Activated CD8-positive, alpha-beta memory T cell treated with anti-CD3 and anti-CD28 coated beads, Interleukin-2, amount 10 ng/mL, durations not matched to agents 7 days and 5 days (primary cell): ENCODE data around the gene CCNH. TPM values are rescaled to one million over a fixed set of nuclear protein-coding genes. Genes with fewer than 3 reads are reported as not detected.

ENCODE experiments used
- ATAC-seq: fragments of 150-1000 bp; cut with Tn5 transposase; one replicate; pipeline ENCODE4 v1.10.0; 2021; ENCODE audit warnings: moderate library complexity
- CTCF ChIA-PET: fragments of 350-600 bp; sonication (Branson Sonifier 250); formaldehyde crosslinking; loops from one replicate; lab custom pipeline; 2021; ENCODE audit warnings: antibody characterized with exemption; lab: Charles Lee
- DNase-seq: peaks from one replicate; pipeline ENCODE4 v3.0.0-alpha.2; 2020
- H3K27ac Mint-ChIP-seq: one replicate; pipeline ENCODE4 v1.8.0; 2021; ENCODE audit warnings: mild to moderate bottlenecking, mixed read lengths
- H3K27me3 Mint-ChIP-seq: one replicate; pipeline ENCODE4 v1.8.0; 2021; ENCODE audit warnings: mixed read lengths
- H3K36me3 Mint-ChIP-seq: one replicate; pipeline ENCODE4 v1.8.0; 2021; ENCODE audit warnings: mild to moderate bottlenecking, mixed read lengths
- H3K4me1 Mint-ChIP-seq: one replicate; pipeline ENCODE4 v1.8.0; 2021; ENCODE audit warnings: mixed read lengths
- H3K4me3 Mint-ChIP-seq: one replicate; pipeline ENCODE4 v1.8.0; 2021; ENCODE audit warnings: mild to moderate bottlenecking, moderate library complexity, mixed read lengths
- H3K9me3 Mint-ChIP-seq: one replicate; pipeline ENCODE4 v1.8.0; 2022; ENCODE audit warnings: low read depth, mixed read lengths
- total RNA-seq, 2 experiments: library from RNA; stranded (reverse); gene quantifications; one replicate each; pipeline ENCODE4 v1.2.3, GENCODE V29; 2021

CCNH gene
- total RNA-seq, 2 experiments from 2014 or later: 62.4 to 67.3 TPM

DNA sequence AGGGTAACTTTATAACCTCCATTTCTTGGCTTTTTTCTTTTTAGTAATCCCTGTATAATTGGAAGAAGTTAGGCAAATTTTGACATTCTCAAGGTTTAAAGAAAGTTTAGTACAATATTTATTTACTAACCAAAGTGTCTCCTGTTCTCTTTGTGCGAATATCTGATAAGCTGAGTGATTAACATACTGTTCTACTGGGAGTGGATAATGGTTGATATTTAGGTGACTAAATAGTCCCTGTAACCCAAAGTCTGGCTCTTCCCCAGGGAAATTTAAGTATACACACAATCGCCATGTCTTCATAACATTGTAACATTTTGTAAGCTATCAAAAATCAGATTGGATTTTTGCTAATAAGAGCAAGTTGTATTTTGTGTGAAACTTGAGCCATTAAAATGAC lies 40.0 kb downstream of the CCNH start:
- DNase-seq: no peak
- no peak overlapping the region for H3K27ac Mint-ChIP-seq
- H3K9me3 Mint-ChIP-seq: no peaks in the 10 kb centered on the region
- H3K4me1 Mint-ChIP-seq: no peaks in the 10 kb centered on the region
- H3K36me3 Mint-ChIP-seq: peaks cover 29% of the 10 kb centered on the region
- no peaks in the 10 kb centered on the region for H3K27me3 Mint-ChIP-seq
- no peak overlapping the region for H3K4me3 Mint-ChIP-seq
- ATAC-seq: no peak
- CTCF ChIA-PET: no interaction called here

DNA sequence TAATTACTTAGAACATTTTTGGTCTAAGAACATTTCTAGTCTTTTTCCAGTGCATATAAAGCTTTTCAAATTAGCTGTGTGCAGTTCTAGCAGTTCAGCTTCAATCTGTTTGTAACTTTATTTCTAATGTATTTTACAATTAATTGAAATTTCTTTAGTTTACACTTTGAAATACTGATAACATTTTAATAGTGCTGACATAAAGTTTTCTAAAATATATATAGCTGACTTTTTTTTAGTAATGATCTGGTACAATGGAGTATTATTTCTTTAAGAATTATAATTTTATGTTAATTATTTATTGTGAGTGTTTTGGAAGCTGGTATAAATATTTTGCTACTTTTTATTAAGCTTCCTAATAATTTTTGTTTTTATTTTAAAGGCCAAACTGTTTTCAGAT lies 43.3 kb downstream of the CCNH start:
- ATAC-seq: no peak
- H3K27me3 Mint-ChIP-seq: no peaks in the 10 kb centered on the region
- CTCF ChIA-PET: no interaction called here
- no peaks in the 10 kb centered on the region for H3K4me1 Mint-ChIP-seq
- no peak for DNase-seq
- no peak overlapping the region for H3K4me3 Mint-ChIP-seq
- H3K9me3 Mint-ChIP-seq: no peaks in the 10 kb centered on the region
- H3K36me3 Mint-ChIP-seq: peaks cover 26% of the 10 kb centered on the region
- H3K27ac Mint-ChIP-seq: no peak overlapping the region

DNA sequence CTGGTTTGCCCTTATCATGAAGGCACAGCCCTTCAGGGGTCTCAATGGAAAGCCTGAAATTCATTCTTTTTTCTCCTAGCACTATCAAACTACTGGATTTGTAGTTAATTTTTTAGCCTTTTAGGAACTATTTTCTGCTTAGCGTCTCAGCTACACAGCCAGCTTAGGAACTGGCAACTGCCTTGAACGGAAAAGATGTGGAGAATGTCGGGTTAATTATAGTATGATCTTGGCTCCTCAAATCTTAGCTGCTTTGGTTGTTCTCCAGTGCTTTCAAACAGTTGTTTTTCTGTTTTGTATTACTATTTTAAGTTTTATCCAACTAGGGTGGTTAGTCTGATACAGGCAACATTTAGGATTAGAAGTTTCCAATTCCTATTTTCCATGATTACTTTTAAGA lies 44.1 kb downstream of the CCNH start:
- DNase-seq (no peak), ATAC-seq (no peak)
- CTCF ChIA-PET: no interaction called here
- Mint-ChIP-seq H3K36me3 (peaks cover 25% of the 10 kb centered on the region), H3K4me3 (no peak overlapping the region), H3K27ac (no peak overlapping the region), H3K27me3 (no peaks in the 10 kb centered on the region), H3K4me1 (no peaks in the 10 kb centered on the region), H3K9me3 (no peaks in the 10 kb centered on the region)

DNA sequence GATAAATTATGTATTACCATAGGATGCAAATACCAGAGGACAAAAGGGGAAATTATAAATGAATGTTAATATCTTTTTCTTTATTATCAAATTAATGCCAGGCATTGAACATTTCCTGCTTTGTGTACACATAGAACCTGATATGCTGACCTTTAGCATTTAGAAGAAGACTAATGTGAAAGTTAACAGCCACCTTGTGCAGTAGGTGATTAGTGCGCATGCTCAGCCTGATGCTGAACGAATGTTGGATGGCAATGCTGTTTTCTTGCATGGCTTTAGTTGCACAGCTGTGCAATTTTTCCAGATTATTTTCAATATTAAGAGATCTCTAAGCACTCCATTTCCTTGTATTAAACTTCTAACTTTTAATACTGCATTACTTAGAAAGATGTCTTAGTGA lies 45.5 kb downstream of the CCNH start:
- ATAC-seq: no peak
- H3K4me1 Mint-ChIP-seq: no peaks in the 10 kb centered on the region

DNA sequence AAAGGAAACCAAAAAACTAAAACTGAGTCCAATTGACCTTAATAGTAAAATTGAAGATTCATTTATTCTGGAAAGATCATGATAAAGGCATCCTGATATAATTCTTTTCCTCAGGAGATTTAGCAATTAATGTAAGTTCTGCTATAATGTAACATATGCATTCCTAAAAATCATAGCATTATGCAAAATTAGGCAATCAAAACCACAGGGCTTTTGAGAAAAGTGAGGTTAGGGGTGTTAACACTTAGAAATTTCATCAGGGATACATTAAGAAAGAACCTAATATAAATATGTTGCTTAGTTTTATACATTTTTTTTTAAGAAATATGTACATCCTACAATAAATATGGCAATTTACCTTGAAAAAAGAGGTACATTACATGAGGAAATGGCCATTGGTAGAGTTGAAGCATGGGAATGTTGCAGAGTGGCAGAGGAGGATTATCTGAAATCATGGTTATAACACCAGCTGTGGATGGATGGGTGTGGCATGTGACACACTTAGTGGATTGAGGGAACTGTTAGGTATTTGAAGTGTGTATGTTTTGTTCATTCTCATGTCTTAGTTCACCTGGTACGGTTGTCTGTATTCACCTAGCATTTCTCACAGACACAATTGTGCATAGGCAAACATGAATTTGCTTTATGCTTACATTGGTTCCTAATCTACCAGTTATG lies 51.1 kb downstream of the CCNH start:
- no peak for ATAC-seq
- Mint-ChIP-seq H3K27me3 (no peaks in the 10 kb centered on the region), H3K27ac (no peak overlapping the region), H3K9me3 (no peaks in the 10 kb centered on the region), H3K4me3 (no peak overlapping the region), H3K4me1 (peaks cover 8% of the 10 kb centered on the region), H3K36me3 (peaks cover 27% of the 10 kb centered on the region)
- CTCF ChIA-PET: interaction anchor here (0.5 kb wide), 1 partner anchor 102 kb away, joined by 3 read pairs; no protein-coding TSS in a partner anchor
- DNase-seq: no peak

More for the DNA sequence above, 45.5 kb downstream of the CCNH start:
- no peaks in the 10 kb centered on the region for H3K9me3 Mint-ChIP-seq
- no peak for DNase-seq
- H3K27ac Mint-ChIP-seq: no peak overlapping the region
- H3K4me3 Mint-ChIP-seq: no peak overlapping the region
- CTCF ChIA-PET: no interaction called here
- H3K27me3 Mint-ChIP-seq: no peaks in the 10 kb centered on the region
- H3K36me3 Mint-ChIP-seq: peaks cover 19% of the 10 kb centered on the region

DNA sequence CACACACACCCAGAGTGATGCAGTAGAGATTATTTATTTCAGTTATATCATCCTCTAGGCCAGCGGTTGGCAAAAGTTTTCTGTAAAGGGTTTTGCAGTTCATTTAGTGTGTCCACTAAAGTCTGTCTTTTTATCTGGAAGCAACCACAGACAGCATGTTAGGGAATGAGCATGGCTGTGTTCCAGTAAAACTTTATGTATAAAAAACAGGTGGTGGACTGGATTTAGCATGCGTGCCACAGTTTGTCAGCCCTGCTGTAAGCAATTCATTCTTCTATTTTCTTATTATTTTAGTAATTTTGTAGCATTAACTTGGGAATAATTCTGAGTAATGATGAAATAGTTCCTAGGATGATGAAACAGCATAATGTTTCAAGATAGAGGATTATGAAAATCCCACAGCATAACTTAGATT lies 51.7 kb downstream of the CCNH start:
- DNase-seq (no peak), ATAC-seq (no peak)
- H3K4me3 Mint-ChIP-seq: no peak overlapping the region
- peaks cover 30% of the 10 kb centered on the region for H3K36me3 Mint-ChIP-seq
- no peak overlapping the region for H3K27ac Mint-ChIP-seq
- H3K9me3 Mint-ChIP-seq: no peaks in the 10 kb centered on the region
- CTCF ChIA-PET: no interaction called here
- peaks cover 8% of the 10 kb centered on the region for H3K4me1 Mint-ChIP-seq
- H3K27me3 Mint-ChIP-seq: no peaks in the 10 kb centered on the region

DNA sequence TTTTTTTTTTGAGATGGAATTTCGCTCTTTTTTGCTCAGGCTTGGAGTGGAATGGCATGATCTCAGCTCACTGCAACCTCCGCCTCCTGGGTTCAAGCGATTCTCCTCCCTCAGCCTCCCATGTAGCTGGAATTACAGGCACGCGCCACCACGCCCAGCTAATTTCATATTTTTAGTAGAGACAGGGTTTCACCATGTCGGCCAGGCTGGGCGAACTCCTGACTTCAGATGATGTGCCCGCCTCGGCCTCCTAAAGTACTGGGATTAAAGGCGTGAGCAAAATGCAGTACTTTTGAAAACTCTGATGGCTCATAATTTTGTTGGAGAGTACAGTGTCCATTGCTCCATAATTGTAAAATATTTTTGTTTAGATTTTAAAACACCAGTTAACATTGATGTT lies 52.6 kb downstream of the CCNH start:
- H3K4me1 Mint-ChIP-seq: peaks cover 8% of the 10 kb centered on the region
- no peak overlapping the region for H3K4me3 Mint-ChIP-seq
- no peaks in the 10 kb centered on the region for H3K9me3 Mint-ChIP-seq
- H3K27me3 Mint-ChIP-seq: no peaks in the 10 kb centered on the region
- peaks cover 37% of the 10 kb centered on the region for H3K36me3 Mint-ChIP-seq
- no peak for DNase-seq
- CTCF ChIA-PET: no interaction called here
- no peak for ATAC-seq
- H3K27ac Mint-ChIP-seq: no peak overlapping the region

DNA sequence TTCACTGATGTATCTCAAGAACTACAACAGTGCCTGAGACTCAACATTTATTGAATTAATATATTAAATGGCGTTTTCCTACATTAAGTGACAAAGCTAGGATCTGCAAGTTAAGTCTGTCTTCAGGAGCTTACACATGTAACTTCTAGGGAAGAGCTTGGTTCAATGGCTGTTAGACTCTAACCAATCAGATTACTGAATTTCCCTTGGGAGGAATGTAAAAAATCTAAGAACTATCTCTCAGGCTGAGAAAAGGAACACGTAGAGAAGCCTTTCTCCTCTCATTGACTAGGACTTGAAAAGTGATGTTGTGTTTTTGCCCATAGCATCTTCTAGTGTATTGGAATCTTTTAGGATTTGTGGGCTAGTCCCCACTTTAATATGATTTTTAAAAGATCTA lies 53.6 kb downstream of the CCNH start:
- no peaks in the 10 kb centered on the region for H3K9me3 Mint-ChIP-seq
- H3K4me1 Mint-ChIP-seq: peaks cover 15% of the 10 kb centered on the region
- CTCF ChIA-PET: no interaction called here
- no peak overlapping the region for H3K4me3 Mint-ChIP-seq
- DNase-seq (no peak), ATAC-seq (no peak)
- H3K27ac Mint-ChIP-seq: no peak overlapping the region
- H3K36me3 Mint-ChIP-seq: peaks cover 41% of the 10 kb centered on the region
- H3K27me3 Mint-ChIP-seq: no peaks in the 10 kb centered on the region

DNA sequence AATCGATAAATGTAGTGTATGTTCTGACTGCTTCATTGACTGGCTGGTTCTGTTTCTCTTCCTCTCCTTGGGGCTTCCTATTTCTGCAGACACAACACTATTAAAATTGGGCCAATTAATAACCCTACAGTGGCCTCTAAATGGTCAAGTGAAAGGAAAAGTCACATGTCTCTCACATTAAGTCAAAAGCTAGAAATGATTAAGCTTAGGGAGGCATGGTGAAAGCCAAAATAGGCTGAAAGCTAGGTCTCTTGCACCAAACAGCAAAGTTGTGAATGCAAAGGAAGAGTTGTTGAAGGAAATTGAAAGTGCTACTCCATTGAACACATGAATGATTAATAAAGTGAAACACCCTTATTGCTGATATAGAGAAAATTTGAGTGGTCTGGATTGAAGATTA lies 58.2 kb downstream of the CCNH start:
- DNase-seq: no peak
- no peaks in the 10 kb centered on the region for H3K9me3 Mint-ChIP-seq
- H3K4me3 Mint-ChIP-seq: no peak overlapping the region
- H3K4me1 Mint-ChIP-seq: peaks cover 10% of the 10 kb centered on the region
- H3K27me3 Mint-ChIP-seq: no peaks in the 10 kb centered on the region
- H3K36me3 Mint-ChIP-seq: peaks cover 33% of the 10 kb centered on the region
- ATAC-seq: no peak
- H3K27ac Mint-ChIP-seq: no peak overlapping the region
- CTCF ChIA-PET: interaction anchor here (1.1 to 2.7 kb wide), 4 partner anchors 8 to 380 kb away, joined by 3 to 8 read pairs (median 5); partner anchors contain the start of gene RASA1

DNA sequence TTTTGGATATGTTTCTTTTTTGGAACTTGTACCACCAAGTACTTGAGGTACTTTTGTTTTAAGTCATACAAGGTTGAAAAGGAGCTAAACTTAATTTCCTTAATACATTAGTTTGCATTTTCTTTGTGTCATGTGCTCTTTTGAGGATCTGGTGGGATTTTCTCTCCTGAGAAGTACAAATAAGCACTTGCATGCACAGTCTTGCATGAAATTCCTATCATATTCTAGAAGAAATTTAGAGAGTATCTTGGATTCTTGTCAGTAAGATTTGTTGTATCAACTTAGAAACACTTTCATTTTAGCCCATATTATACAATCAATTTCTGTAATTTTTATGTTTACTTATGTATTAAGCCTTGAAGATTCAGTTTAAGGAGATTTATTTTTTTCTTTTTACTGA lies 64.9 kb downstream of the CCNH start:
- DNase-seq (no peak), ATAC-seq (no peak)
- Mint-ChIP-seq H3K4me1 (peaks cover 4% of the 10 kb centered on the region), H3K36me3 (peaks cover 29% of the 10 kb centered on the region), H3K9me3 (peaks cover 6% of the 10 kb centered on the region), H3K27me3 (no peaks in the 10 kb centered on the region), H3K4me3 (no peak overlapping the region), H3K27ac (no peak overlapping the region)
- CTCF ChIA-PET: no interaction called here

DNA sequence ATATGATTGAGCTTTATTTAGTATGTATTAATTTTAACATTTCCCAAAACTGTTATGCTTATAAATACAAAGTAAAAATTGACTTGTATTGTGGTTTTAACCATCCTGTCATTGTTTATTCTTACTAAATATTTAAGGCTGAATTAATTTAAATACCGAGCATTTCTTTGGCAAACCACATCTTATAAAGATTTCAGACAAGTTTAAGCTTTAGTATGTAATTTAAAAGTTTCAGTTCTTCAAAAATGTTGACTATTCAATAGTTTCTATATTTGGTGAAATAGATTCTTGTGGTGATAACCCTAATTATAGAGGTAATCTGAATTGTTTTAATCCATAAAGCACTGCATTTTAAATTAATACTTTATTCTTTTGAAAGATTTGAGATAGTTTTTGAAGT lies 65.5 kb downstream of the CCNH start:
- CTCF ChIA-PET: interaction anchor here (2.1 kb wide), 1 partner anchor 8 kb away, joined by 8 read pairs; no protein-coding TSS in a partner anchor
- DNase-seq (no peak), ATAC-seq (no peak)
- Mint-ChIP-seq H3K36me3 (peaks cover 33% of the 10 kb centered on the region), H3K9me3 (peaks cover 6% of the 10 kb centered on the region), H3K4me3 (no peak overlapping the region), H3K4me1 (peaks cover 6% of the 10 kb centered on the region), H3K27ac (no peak overlapping the region), H3K27me3 (no peaks in the 10 kb centered on the region)

Other genes starting within 250 kb of the CCNH start
- gene RASA1, start 145.0 kb downstream of the CCNH start, total RNA-seq: 10 to 100 TPM; 15.4 to 22.1 TPM